NCI-H2227 (cell line): ENCODE measurements around the gene TTC6.
A peak's percentile ranks its signal among the peaks of the same experiment; 100 is the strongest.
"Not testable (repeated sequence)": the region's sequence is repeated elsewhere in the genome, so short reads cannot be mapped to it uniquely, and the experiment has no call there.

Experiments
- DNase-seq: peaks from one replicate; lab custom pipeline; 2025; ENCODE audit not compliant: unreplicated experiment; lab: John Stamatoyannopoulos, UW

Gene TTC6

DNA sequence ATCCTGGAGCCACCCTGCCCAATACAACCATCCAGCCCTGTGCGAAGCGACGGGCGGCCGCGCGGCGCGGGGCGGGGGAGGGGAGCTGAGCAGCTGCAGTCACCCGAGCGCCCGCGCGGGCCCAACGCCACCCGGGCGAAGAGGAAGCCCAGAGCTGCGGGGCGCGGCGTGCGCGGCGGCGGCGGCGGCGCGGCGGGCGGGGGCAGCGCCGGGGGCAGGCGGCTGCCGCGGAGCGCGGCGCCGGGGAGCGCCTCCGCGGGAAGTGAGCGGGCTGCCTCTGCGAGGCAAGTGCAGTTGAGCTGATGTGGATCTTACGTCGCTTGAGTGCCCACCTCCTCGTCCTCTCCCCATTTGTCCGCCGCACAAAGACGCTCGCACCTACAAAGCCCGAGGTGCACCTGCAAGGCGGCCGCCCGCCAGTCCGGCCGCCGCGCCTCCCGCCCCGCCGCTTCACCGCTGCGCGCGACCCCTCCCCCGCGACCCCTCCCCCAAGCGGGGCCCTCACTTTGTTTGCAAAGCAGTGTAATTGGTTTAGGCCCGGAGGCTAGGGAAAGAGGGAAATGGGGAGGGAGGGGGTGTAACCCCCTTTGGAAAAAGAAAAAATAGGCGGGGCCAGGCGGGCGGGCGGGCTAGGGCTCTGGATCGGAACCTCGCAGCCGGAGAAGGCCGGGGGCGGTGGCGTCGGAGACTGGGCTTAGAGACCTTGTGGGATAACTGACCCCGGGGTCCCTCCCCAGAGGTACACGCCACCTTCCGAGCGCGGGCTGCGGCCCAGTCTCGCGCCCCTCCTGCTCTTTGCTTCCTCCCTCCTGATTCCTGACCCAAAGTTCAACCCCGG, at the start of gene TTC6, which contains the start of gene FOXA1:
TTC6 (plus strand) TSS at position 659 of the 838 bp plus-strand sequence. CDS start 26,436 bp downstream, outside the sequence.
FOXA1 (minus strand) TSS at position 279 of the 838 bp plus-strand sequence; CDS start at position 2, 277 bp downstream.
- DNase-seq: peak; percentile 84

DNA sequence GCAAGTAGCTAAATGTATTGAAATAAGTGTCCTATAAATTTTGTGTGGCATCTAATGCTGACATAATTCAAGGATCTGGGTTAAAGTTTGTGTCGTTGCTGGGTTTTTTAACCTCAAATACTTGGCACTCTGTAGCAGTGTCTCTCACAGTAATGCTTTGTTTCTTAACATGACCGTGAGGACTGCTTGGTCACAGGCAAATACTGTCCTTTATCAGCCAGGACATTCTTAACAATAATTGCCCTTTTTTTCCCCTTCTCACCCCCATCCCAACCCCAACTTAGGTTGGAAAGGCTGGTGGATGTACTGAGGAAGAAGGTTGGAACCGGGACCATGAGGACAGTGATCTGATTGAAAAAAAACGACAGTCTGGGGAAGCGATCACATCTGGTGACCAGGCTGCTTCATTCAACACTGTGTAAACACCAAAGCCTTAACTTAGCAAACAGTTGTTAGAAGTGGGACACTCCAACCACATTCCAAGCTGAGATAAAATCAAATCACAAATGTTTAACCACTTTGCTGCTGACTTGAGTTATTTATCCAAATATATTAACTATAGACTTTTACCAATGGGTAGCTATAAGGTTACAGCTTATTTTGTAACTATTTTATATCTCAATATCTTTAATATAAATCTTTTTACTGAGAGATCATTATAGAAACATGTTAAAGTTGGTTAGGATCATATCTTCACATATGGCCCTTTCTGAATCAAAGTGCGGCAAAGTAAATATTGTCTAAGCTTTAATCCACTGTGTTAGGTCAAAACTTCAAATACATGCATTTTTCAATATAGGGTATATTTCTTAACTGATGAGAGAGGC, 48.6 kb upstream of the TTC6 start:
- DNase-seq: no peak

DNA sequence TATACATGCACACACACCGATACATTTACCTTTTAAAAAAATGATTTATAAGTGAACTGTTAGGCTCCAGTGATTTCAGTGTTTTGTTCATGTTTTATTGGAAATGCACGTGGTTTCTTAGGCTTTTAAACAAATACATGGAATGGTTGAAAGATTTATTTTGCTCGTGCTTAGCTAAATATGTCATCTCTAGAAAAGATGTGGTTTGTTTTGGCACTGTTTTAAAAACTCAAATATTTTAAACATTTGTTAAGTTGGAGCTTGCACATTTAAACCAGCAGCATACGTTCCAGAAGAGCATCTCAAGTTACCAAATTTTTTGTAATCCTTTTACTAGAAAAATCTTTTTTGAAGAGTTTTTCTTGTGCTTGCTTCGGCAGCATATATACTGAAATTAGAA, 44.9 kb upstream of the TTC6 start:
- no peak for DNase-seq

- no peak for DNase-seq
These were observed 44.3 kb upstream of the TTC6 start for GRCh38 chr14:37551119-37551518.

DNA sequence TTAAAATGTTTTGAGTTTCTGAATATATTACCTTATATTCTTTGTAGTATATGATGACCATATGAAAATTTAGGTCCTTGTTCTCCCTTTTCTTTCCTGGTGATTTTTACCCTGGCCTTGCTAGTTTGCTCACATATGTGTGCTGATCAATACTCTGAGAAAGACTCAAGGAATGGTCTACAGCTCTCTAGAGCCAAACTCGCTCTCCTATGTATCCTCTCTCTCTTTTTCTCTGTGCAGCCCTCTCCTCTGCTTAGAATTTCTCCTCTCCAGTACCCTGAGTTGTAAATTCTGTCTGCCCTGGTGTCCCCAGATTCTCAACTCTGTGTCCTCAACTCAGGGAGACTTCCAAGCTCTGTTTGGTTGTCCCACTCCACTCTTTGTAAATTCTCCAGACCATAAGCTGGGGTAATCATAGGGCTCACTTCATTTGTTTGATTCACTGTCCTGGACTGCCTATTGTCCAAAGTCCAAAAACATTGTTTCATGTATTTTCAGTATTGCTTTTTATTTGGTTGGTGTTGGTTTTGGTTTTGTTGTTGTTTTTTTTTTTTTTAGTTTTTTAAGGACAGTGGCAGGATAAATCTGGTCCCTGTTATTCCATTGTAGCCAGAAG, 41.4 kb upstream of the TTC6 start:
- no peak for DNase-seq

DNA sequence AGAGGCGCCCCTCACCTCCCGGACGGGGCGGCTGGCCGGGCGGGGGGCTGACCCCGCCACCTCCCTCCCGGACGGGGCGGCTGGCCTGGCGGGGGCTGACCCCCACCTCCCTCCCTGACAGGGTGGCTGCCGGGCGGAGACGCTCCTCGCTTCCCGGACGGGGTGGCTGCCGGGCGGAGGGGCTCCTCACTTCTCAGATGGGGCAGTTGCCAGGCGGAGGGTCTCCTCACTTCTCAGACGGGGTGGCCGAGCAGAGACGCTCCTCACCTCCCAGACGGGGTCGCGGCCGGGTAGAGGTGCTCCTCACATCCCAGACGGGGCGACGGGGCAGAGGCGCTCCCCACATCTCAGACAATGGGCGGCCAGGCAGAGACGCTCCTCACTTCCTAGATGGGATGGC, 39.8 kb upstream of the TTC6 start:
- not testable (repeated sequence) for DNase-seq

GRCh38 chr14:37558740-37559139, 36.7 kb upstream of the TTC6 start:
- no peak for DNase-seq

DNA sequence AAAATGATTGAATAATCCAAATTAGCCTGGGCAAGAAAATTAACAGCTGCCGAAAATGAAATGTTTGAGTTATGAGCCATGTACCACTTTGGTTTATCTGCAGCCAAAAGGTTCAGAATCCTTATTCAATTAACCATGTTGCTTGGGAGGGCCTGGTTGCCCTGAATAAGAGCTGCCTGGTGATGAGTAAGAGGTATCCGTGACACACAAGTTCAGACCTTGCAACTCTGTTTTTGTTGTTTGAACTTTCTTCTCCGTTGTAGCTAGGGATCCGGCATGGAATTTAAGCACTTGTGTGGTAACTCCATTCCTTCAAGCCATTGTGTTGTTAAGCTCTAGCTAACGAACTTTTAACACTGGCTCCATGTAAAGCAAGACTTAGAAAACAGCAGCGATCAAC, 36.0 kb upstream of the TTC6 start:
- no peak for DNase-seq

DNA sequence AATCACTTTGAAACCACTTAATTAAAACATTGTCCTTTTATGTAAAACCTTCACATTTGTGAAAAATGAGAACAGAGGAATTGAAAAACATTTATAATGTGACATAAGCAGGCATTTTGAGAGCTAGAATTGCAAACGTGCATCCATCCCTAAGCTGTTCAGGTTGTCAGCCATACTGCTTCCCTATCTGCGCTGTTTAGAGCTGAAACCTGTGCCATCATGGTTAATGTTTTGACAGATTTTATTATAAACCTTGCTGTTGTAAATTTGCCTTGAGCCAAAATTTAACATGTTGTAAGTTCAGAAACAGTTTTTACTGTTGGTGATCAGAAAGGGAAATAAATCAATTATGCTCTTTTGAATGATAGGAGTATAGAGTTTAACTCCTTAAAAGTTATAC, 32.2 kb upstream of the TTC6 start:
- DNase-seq: no peak

- DNase-seq: no peak
These were observed 29.9 kb upstream of the TTC6 start for GRCh38 chr14:37565550-37565949.

GRCh38 chr14:37566811-37567371, 28.5 kb upstream of the TTC6 start:
- no peak for DNase-seq

DNA sequence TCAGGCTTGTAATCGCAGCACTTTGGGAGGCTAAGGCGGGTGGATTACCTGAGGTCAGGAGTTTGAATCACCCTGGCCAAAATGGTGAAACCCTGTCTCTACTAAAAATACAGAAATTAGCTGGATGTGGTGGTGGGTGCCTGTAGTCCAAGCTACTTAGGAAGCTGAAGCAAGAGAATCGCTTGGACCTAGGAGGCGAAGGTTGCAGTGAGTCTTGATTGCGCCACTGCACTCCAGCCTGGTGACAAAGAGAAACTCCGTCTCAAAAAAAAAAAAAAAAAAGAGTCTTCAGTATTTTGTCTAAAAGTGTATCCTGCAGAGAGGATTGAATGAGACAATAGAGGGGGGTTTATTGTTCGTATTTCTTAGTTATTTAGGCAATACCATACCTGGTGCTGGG, 25.7 kb upstream of the TTC6 start:
- no peak for DNase-seq

GRCh38 chr14:37571391-37571790, 24.0 kb upstream of the TTC6 start:
- no peak for DNase-seq

GRCh38 chr14:37573356-37573755, 22.1 kb upstream of the TTC6 start:
- no peak for DNase-seq

- peak; percentile 40 for DNase-seq
These were observed 16.2 kb upstream of the TTC6 start for GRCh38 chr14:37579274-37579673.

DNA sequence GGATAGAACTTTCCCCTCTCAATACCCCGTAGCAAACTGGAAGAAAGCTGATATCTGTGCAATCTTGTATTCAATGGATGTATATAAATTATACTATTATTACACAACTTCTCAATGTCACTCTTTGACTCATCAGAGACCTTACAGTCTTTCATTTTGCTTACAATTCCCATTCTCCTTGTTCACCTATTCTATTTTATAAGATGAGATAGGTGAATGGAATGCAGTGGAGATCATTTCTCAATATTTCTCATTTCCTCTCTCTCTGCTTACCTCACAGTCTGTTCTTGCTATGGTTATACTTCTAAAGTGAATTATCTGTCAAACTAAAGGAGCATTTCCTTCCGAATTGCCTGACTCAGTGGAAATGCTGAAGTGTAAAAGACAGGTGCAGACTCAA, 15.3 kb upstream of the TTC6 start:
- DNase-seq: no peak

- peak; percentile 81 for DNase-seq
These were observed 11.8 kb upstream of the TTC6 start for GRCh38 chr14:37583358-37584210.

- peak; percentile 40 for DNase-seq
These were observed 11.0 kb upstream of the TTC6 start for GRCh38 chr14:37584211-37585100.

DNA sequence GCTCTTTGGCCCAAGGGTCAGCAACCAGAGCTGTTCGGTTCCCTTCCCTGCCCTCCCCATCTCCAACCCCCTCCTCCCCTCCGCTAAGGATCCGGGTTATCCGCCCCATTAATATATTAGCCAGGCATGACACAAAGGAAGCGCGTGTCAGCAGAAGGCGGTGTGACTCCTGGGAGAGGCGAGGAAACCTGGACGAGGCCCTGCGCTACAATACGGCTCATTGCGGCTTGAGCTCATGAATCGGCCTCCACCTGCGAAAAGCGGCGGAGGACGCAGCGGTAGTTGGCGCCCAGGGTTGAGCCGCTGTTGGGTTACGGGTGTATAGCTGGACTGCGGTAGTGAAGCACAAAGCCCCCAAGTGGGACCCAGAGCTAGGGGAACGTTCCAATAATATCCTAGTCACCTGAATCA, 10.3 kb upstream of the TTC6 start:
- no peak for DNase-seq
